Breast epithelium (tissue), 3 donors: ENCODE results near the gene ANKRD31.

Experiments used
- CTCF ChIP-seq, 3 donors: fragments of 450-650 bp; IDR thresholded peaks; one replicate each; pipeline ENCODE4 v1.5.1; 2016 to 2017; ENCODE audit warnings: antibody characterized with exemption in 3 of 3, mild to moderate bottlenecking in 3 of 3, moderate library complexity in 3 of 3
- POLR2A ChIP-seq: fragments of 450-650 bp; IDR thresholded peaks from one replicate; pipeline ENCODE4 v1.6.1; 2016; ENCODE audit warnings: antibody characterized with exemption, mild to moderate bottlenecking, moderate library complexity
- POLR2AphosphoS5 ChIP-seq, 3 donors: sonication (generic); formaldehyde crosslinking; IDR thresholded peaks; one replicate each; pipeline ENCODE4 v1.6.1; 2017; ENCODE audit warnings: antibody characterized with exemption in 3 of 3

GRCh38 chr5:75243510-75243909 is 6.8 kb upstream of the ANKRD31 start:
- TF ChIP-seq CTCF (IDR thresholded peaks at IDR 0.05) (no peak), POLR2AphosphoS5 (IDR thresholded peaks at IDR 0.05) (no peak), POLR2A (no peak)
